ENCODE results near the gene RHOV. TPM values are rescaled to one million over a fixed set of nuclear protein-coding genes. Genes with fewer than 3 reads are reported as not detected.

The RHOV gene
- total and polyA plus RNA-seq, 8 donors: 1.2 to 87.8 (median 1.7) TPM; not detected in 1

- peaks cover 0 to 24% (median 18%) of the 10 kb centered on the region in 3 donors for H3K27me3 ChIP-seq
- intact Hi-C loops (cut with DNase I; ENCODE audit: low total_unique reads): no loop called here
- WGBS, 5 donors: 55 to 78% (median 67%) methylated on average over 5 of the region's 5 CpGs
- no peaks in the 10 kb centered on the region for H3K9me3 ChIP-seq
- no peak overlapping the region for H3K4me3 ChIP-seq
- H3K4me1 ChIP-seq: peaks cover 13 to 18% (median 16%) of the 10 kb centered on the region in 4 donors
- TF ChIP-seq POLR2AphosphoS5 (IDR thresholded peaks at IDR 0.05) (no peak), POLR2A (IDR thresholded peaks at IDR 0.05) (no peak), EP300 (IDR thresholded peaks at IDR 0.05) (no peak), CTCF (IDR thresholded peaks at IDR 0.05) (no peak)
- no peaks in the 10 kb centered on the region for H3K36me3 ChIP-seq
- DNase-seq: no peak
- no peak overlapping the region for H3K27ac ChIP-seq
Observed at GRCh38 chr15:40921949-40922607, 48.0 kb upstream of the RHOV start.

- Histone ChIP-seq H3K36me3 (no peaks in the 10 kb centered on the region), H3K4me3 (no peak overlapping the region), H3K4me1 (no peaks in the 10 kb centered on the region), H3K9me3 (no peaks in the 10 kb centered on the region), H3K27ac (peak overlapping the region in 3 of 5 donors; percentile 37 to 43 (median 39)), H3K27me3 (no peaks in the 10 kb centered on the region)
- TF ChIP-seq POLR2AphosphoS5 (IDR thresholded peaks at IDR 0.05): no peak
- TF ChIP-seq CTCF (IDR thresholded peaks at IDR 0.05): no peak
- TF ChIP-seq POLR2A (IDR thresholded peaks at IDR 0.05): no peak
- no peak for TF ChIP-seq EP300 (IDR thresholded peaks at IDR 0.05)
- DNase-seq: peak in 1 of 2 donors; percentile 67
- intact Hi-C loops (cut with DNase I; ENCODE audit: low total_unique reads): no loop called here
- 69 to 79% (median 72%) methylated on average over 4 to 19 of the region's 19 CpGs for WGBS, 5 donors
Observed at GRCh38 chr15:40918799-40919392, 44.9 kb upstream of the RHOV start.

GRCh38 chr15:40918146-40918798 is 44.2 kb upstream of the RHOV start:
- intact Hi-C loops (cut with DNase I; ENCODE audit: low total_unique reads): no loop called here
- TF ChIP-seq CTCF (IDR thresholded peaks at IDR 0.05) (no peak), POLR2A (IDR thresholded peaks at IDR 0.05) (no peak), EP300 (IDR thresholded peaks at IDR 0.05) (no peak), POLR2AphosphoS5 (IDR thresholded peaks at IDR 0.05) (no peak)
- Histone ChIP-seq H3K4me3 (no peak overlapping the region), H3K9me3 (no peaks in the 10 kb centered on the region), H3K27me3 (no peaks in the 10 kb centered on the region), H3K27ac (peak overlapping the region in 3 of 5 donors; percentile 37 to 43 (median 39)), H3K36me3 (no peaks in the 10 kb centered on the region), H3K4me1 (no peaks in the 10 kb centered on the region)
- 69 to 96% (median 83%) methylated on average over 4 to 15 of the region's 15 CpGs for WGBS, 5 donors
- DNase-seq: peak in 1 of 2 donors; percentile 65

GRCh38 chr15:40917585-40917984 is 43.6 kb upstream of the RHOV start:
- no peaks in the 10 kb centered on the region for H3K27me3 ChIP-seq
- peak overlapping the region in 3 of 5 donors; percentile 37 to 43 (median 39) for H3K27ac ChIP-seq
- 58 to 77% (median 75%) methylated on average over 10 to 11 of the region's 11 CpGs for WGBS, 5 donors
- H3K4me3 ChIP-seq: no peak overlapping the region
- TF ChIP-seq POLR2A (IDR thresholded peaks at IDR 0.05): no peak
- no peak for TF ChIP-seq EP300 (IDR thresholded peaks at IDR 0.05)
- TF ChIP-seq POLR2AphosphoS5 (IDR thresholded peaks at IDR 0.05): no peak
- TF ChIP-seq CTCF (IDR thresholded peaks at IDR 0.05): no peak
- no peaks in the 10 kb centered on the region for H3K9me3 ChIP-seq
- DNase-seq: no peak
- intact Hi-C loops (cut with DNase I; ENCODE audit: low total_unique reads): no loop called here
- no peaks in the 10 kb centered on the region for H3K4me1 ChIP-seq
- H3K36me3 ChIP-seq: no peaks in the 10 kb centered on the region

Measured in stomach (tissue), 9 donors.